ENCODE data around the gene PRLH.

PRLH gene

GRCh38 chr2:237616373-237616733, 50.0 kb downstream of the PRLH start:
- no peaks in the 10 kb centered on the region for H3K4me1 ChIP-seq (ENCODE audit: low read length)
- H3K9ac ChIP-seq (ENCODE audit: low read length): no peak overlapping the region
- H3K9me3 ChIP-seq (ENCODE audit: insufficient read depth, low read length): no peaks in the 10 kb centered on the region
- no peaks in the 10 kb centered on the region for H4K20me1 ChIP-seq (ENCODE audit: insufficient read depth, low read length)
- H3K79me2 ChIP-seq (ENCODE audit: low read length): no peaks in the 10 kb centered on the region
- TF ChIP-seq EZH2phosphoT487 (IDR thresholded peaks at IDR 0.05; ENCODE audit: low read depth) (no peak), CTCF (IDR thresholded peaks at IDR 0.05; ENCODE audit: low read depth, low read length) (no peak)
- H3K4me3 ChIP-seq (ENCODE audit: low read length): no peak overlapping the region
- H3K27ac ChIP-seq (ENCODE audit: low read length): no peak overlapping the region
- H2AFZ ChIP-seq (ENCODE audit: low read depth, low read length): no peak overlapping the region
- H3K36me3 ChIP-seq (replicated peaks; ENCODE audit: low read depth, low read length): no peaks in the 10 kb centered on the region
- H3K4me2 ChIP-seq (ENCODE audit: low read length): no peak overlapping the region
- no peaks in the 10 kb centered on the region for H3K27me3 ChIP-seq (ENCODE audit: low read depth, low read length)

Data from OCI-LY3 (cell line).